Adrenal gland (tissue), 5 donors: ENCODE data around the gene TBXA2R.

Experiments used
- CTCF ChIP-seq, 6 experiments: fragments of 450-650 bp in 4 of 6; fragments of 200-600 bp in 2 of 6; sonication (generic) in 1 of 6; IDR thresholded peaks; 1 replicate in 5 of 6; 2 replicates in 1 of 6; pipeline versions ENCODE4 v1.5.1 to v1.8.0; 2016 to 2021; ENCODE audit warnings: antibody characterized with exemption in 6 of 6, mild to moderate bottlenecking in 2 of 6, moderate library complexity in 1 of 6
- POLR2A ChIP-seq, 2 donors: fragments of 450-650 bp; IDR thresholded peaks; one replicate each; pipeline ENCODE4 v1.6.1; 2017; ENCODE audit warnings: antibody characterized with exemption in 2 of 2, mild to moderate bottlenecking in 2 of 2, moderate library complexity in 1 of 2
- donor health status: DM: no; HTN: no; CAD: no.

GRCh38 chr19:3641515-3642269, 35.0 kb upstream of the TBXA2R start:
- TF ChIP-seq CTCF (IDR thresholded peaks at IDR 0.05) (no peak), POLR2A (IDR thresholded peaks at IDR 0.05) (no peak)
